ENCODE data around the gene SBF2.

Gene SBF2

GRCh38 chr11:10118865-10119264 lies 175.2 kb downstream of the SBF2 start:
- DNase-seq (ENCODE audit: low spot score) = no peak
- TF ChIP-seq, protein P1, sequence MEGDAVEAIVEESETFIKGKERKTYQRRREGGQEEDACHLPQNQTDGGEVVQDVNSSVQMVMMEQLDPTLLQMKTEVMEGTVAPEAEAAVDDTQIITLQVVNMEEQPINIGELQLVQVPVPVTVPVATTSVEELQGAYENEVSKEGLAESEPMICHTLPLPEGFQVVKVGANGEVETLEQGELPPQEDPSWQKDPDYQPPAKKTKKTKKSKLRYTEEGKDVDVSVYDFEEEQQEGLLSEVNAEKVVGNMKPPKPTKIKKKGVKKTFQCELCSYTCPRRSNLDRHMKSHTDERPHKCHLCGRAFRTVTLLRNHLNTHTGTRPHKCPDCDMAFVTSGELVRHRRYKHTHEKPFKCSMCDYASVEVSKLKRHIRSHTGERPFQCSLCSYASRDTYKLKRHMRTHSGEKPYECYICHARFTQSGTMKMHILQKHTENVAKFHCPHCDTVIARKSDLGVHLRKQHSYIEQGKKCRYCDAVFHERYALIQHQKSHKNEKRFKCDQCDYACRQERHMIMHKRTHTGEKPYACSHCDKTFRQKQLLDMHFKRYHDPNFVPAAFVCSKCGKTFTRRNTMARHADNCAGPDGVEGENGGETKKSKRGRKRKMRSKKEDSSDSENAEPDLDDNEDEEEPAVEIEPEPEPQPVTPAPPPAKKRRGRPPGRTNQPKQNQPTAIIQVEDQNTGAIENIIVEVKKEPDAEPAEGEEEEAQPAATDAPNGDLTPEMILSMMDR (conservative IDR thresholded peaks at IDR 0.05; ENCODE audit: low read depth) = no peak
- ChIA-PET CTCF (no interaction called here), POLR2A (ENCODE audit: low non-redundant PET) (no interaction called here)
- H3K27ac ChIP-seq = no peak overlapping the region

GRCh38 chr11:10117709-10118351 lies 176.2 kb downstream of the SBF2 start:
- ChIA-PET POLR2A (ENCODE audit: low non-redundant PET) (interaction anchor here (0.6 kb wide), 1 partner anchor 185 kb away, joined by 5 read pairs; no protein-coding TSS in a partner anchor), CTCF (no interaction called here)
- no peak overlapping the region for H3K27ac ChIP-seq

GRCh38 chr11:10116588-10116987 lies 177.4 kb downstream of the SBF2 start:
- ChIA-PET CTCF (no interaction called here), POLR2A (ENCODE audit: low non-redundant PET) (no interaction called here)

More at GRCh38 chr11:10117709-10118351, 176.2 kb downstream of the SBF2 start:
- TF ChIP-seq, protein P1 (conservative IDR thresholded peaks at IDR 0.05; ENCODE audit: low read depth) = no peak
- DNase-seq (ENCODE audit: low spot score) = no peak

GRCh38 chr11:10114593-10115404 lies 179.2 kb downstream of the SBF2 start:
- TF ChIP-seq, protein P1 (conservative IDR thresholded peaks at IDR 0.05; ENCODE audit: low read depth) = no peak
- ChIA-PET POLR2A (ENCODE audit: low non-redundant PET) (no interaction called here), CTCF (no interaction called here)
- no peak overlapping the region for H3K27ac ChIP-seq
- DNase-seq (ENCODE audit: low spot score) = no peak

More at GRCh38 chr11:10116588-10116987, 177.4 kb downstream of the SBF2 start:
- H3K27ac ChIP-seq = no peak overlapping the region
- TF ChIP-seq, protein P1 (conservative IDR thresholded peaks at IDR 0.05; ENCODE audit: low read depth) = no peak
- no peak for DNase-seq (ENCODE audit: low spot score)

GRCh38 chr11:10113852-10114251 lies 180.2 kb downstream of the SBF2 start:
- H3K27ac ChIP-seq = no peak overlapping the region
- TF ChIP-seq, protein P1 (conservative IDR thresholded peaks at IDR 0.05; ENCODE audit: low read depth) = no peak
- ChIA-PET CTCF (interaction anchor here (0.7 kb wide), 1 partner anchor 1025 kb away, joined by 7 read pairs; no protein-coding TSS in a partner anchor), POLR2A (ENCODE audit: low non-redundant PET) (no interaction called here)
- DNase-seq (ENCODE audit: low spot score) = no peak

- TF ChIP-seq, protein P1 (conservative IDR thresholded peaks at IDR 0.05; ENCODE audit: low read depth) = no peak
- DNase-seq (ENCODE audit: low spot score) = no peak
- CTCF ChIA-PET = interaction anchor here (0.6 kb wide), 1 partner anchor 33 kb away, joined by 3 read pairs; no protein-coding TSS in a partner anchor
- H3K27ac ChIP-seq = no peak overlapping the region
- POLR2A ChIA-PET (ENCODE audit: low non-redundant PET) = no interaction called here
These were observed 184.2 kb downstream of the SBF2 start for GRCh38 chr11:10109806-10110205.
